HG03442 (cell line): ENCODE results near the gene CD248.

Experiments used
- ATAC-seq: cut with Tn5 transposase; IDR thresholded peaks from one replicate; pipeline ENCODE4 v1.9.1; 2021; ENCODE audit warnings: mild to moderate bottlenecking, moderate library complexity; ENCODE audit not compliant: unreplicated experiment

The CD248 gene

GRCh38 chr11:66340596-66341501 lies 24.0 kb upstream of the CD248 start:
- no peak for ATAC-seq

GRCh38 chr11:66339686-66340483 lies 23.0 kb upstream of the CD248 start:
- ATAC-seq: no peak

DNA sequence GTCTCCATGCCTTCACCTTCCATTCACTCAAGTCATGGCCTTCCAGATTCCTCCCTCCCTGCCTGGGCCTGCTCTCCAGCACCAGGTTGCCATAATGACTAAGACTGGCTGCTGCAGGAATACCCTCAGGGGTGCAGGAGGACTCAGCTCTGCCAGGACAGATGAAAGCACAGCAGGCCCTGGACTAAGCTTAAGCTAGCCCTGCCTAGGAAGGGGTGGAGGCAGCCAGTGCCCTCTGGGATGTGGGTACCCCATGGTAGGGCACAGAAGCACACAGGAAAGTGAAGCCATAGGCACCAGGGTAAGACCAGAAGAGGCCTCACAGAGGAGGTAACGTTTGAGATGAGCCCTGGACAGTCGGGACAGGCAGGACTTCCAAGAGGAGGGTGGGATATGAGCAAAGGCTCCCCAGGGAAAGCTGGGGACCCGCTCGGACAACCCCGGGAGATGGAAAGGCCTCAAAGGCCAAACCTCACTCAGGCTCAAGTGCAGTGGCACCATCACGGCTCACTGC lies 22.4 kb upstream of the CD248 start:
- no peak for ATAC-seq

GRCh38 chr11:66338276-66339161 lies 21.7 kb upstream of the CD248 start:
- ATAC-seq: no peak

- ATAC-seq: no peak
These were observed 20.5 kb upstream of the CD248 start for GRCh38 chr11:66337103-66337899.

DNA sequence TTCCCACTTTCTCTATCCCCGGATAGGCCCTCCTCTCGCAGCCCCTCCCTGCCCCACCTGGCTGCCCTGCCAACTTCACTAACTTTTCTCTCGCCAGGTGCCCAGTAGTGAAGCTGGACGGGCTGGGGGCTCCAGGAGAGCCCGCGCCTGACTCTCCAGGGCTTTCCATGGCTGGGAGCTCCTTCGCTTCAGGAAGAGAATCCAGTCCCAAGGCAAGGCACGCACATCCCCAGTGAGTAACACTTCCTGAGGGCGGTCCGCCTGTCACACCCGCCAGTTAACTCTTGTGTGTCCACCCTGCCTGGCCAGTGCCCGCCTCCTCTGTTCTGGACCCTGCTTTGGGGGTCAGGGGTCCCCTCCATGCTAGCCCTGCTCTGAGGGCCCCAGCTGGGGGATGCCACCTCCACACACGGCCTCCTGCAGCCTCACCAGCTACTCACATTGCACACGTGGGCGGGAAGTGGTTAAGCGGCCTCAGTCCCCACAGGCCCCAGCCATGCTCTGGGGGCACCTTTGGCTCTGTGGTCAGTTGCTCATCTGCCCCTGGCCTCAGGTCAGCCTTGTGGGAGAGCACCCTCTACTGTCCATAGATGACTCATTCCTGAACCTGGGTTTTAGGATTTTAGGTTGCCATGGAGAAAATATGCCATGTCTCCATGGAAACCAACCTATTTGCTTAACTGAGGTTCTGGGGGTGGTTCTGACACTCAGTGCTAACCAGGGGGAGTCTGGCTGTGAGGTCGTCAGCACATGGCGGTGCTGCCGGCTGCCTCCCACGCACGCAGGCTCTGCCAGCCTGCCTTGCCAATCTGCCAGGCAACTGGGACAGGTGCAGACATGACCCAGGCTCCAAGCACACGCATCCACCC lies 19.6 kb upstream of the CD248 start, which contains the start of gene RIN1:
Gene RIN1, minus strand, starts transcription at position 201 of the 869 bp plus-strand sequence. Its CDS starts 32 bp downstream, at position 169.
- ATAC-seq: peak; percentile 76

DNA sequence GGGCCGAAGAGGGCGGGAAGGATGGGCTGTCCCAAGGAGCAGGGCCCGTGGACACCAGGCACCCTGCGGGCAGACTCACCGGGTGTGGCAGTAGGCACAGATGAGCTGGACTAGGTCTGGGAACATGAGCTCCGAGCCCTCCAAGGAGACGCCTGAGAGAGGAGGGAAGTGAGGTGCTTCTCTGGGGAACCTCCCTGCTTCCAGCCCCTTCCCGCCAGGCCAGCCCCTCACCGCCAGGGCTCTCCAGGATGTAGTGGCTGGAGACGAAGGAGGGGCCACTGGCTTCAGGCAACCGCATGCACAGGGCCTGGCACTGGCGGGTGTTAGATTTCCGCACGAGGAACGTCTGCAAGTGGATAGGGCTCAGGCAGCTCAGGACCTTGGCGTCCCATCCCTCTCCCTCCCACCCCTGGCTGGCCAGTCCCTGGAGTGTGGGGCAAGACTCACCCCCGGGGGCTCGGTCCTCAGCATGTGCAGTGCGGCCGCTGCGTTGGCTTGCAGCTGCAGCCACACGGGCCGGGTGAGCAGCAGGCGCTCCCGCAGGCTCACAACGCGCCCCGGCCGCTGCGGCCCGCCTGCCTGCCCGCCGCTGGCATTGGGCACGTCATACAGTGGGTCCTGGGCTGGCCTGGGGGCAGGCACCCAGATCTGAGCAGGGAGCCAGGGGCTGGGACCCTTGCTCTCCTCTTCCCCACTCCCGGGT lies 18.8 kb upstream of the CD248 start:
- ATAC-seq: no peak

GRCh38 chr11:66334605-66335442 lies 18.0 kb upstream of the CD248 start:
- no peak for ATAC-seq

DNA sequence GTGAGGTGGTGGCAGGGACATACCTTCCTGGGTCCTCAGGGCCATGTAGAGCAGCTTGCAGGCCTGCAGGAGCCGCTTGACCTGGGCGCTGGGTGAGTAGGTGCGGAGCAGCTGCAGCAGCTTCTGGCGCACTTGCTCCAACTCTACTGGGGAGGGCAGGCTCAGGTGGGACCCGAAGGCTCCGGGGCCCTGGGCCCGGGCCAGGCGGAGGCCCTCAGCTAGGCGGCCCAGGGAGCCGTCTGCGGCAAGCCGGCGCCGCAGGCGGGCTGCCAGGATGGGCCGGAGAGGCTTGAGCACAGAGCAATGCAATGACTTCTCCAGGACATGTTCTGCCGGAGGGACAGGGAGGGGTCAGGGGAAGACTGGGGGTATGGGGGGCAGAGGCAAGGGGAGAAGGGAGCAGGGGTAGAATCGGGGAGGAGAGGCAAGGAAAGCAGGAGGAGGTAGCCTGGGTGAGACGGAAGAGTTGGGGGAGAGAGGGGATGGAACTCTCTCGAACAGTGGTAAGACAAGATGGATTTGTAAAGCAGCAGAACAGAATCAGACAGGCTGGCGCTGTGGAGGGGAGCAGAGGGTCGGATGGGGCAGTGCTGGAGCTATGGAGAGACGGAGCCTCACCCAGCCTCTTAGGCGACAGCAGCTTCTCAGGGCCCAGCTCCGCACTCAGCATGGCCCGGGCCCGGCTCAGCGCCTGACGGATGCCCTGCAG lies 17.2 kb upstream of the CD248 start:
- no peak for ATAC-seq

DNA sequence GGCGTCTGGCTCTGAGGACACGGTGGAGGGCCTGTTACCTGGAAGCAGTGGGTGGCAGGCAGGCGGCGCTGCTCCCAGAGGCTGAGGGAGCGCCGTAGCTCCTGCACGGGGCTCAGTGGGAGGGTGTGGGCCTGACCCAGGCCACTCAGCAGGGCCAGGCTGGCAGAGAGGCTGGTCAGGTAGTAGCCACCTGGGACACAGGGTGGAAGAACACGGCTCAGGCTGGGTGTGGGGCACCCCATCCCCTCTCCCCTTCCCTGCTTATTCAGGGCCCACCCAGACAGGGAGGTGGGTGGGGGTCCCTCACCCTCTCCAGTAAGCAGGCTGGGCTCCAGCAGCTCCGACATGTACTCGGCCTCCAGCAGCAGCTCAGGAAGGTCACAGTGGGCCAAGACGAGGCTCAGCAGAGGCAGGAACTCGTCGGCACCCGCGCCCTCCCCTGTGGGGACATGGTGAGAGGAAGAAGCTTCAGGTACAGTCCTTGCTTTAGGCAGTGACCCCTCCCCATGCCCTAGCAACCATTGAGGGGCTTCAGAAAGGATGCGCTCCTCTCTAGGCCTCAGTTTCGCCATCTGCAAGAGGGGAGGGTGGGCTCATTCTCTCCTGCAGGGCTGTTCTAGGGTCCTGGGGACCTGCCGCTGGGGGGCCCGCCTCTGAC lies 16.5 kb upstream of the CD248 start:
- no peak for ATAC-seq

DNA sequence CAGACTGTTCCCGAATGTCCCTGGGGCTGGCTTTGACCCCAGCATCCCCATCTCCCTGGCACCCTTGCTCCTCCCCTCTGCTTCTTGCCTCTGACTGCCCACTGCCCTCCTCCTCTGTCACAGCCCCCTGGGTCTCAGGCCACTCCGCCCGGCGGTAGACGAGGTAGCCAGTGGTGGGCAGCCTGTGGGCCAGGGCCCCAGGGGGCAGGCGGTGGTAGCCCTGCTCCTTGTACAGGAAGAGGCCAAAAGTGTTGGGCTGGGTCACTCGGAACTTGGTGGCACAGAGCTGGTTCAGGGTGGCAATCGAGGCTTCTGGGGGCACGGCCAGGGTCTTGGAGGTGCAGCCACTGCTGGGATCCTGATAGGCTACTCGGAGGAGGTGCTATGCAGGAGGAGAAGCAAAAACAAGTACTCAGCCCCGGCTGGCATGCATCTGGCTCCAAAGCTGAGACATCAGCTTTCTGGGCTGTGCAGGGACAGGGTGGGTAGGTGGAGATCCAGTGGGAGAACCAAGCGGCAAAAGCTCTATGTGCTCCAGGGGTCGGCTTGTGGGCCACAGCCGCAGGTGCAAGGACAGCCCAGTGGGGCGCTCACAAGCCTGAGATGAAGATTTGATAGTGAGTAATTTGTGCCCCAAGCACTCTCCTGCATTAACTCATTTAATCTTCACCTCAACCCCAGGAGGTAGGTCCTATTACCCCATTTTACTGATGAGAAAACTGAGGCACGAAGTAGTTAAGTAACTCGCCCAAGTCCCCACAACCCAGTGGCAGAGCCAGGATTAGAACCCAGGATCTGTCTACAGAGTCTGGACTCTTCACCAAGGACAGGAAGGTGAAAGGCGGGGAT lies 15.8 kb upstream of the CD248 start:
- ATAC-seq: no peak

DNA sequence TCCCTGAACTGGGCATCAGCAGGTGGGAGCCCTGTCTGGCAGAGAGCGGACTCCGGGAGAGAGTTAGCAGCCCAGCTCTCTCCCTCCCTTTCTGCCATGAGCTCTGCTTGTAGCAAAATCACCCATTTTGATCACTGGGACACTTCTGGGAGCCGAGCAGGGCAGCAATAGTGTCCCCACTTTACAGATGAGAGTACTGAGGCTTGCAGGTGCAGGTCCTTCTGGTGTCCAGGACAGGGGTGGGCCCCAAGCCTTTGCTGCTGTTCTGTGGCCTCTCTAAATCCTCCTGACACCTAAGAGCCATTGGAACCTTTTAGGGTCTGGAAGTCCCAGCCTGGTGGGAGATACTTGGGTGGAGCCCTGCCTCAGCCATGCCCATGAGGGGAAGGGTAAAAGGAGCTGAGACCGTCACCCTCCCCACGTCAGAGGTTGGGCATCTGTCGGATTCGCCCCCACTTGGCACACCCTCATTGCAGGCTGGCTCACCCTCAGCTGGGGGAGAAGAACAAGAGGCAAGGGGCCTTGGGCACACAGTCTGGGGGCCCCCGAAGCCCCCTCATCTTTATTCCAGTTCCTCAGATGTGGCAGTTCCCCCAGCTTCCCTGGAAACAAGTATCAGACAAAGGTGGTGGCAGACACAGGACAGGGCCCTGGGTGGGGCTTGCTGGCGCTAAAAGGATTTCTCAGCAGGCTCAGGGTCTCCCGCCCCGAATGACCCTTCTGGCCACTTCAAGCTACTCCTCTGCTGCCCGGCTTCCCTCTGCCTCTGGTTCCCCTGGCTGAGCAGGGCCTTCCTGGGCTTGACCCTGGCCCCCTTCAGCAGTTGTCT lies 14.9 kb upstream of the CD248 start:
- no peak for ATAC-seq

GRCh38 chr11:66330931-66331330 lies 14.1 kb upstream of the CD248 start:
- no peak for ATAC-seq

DNA sequence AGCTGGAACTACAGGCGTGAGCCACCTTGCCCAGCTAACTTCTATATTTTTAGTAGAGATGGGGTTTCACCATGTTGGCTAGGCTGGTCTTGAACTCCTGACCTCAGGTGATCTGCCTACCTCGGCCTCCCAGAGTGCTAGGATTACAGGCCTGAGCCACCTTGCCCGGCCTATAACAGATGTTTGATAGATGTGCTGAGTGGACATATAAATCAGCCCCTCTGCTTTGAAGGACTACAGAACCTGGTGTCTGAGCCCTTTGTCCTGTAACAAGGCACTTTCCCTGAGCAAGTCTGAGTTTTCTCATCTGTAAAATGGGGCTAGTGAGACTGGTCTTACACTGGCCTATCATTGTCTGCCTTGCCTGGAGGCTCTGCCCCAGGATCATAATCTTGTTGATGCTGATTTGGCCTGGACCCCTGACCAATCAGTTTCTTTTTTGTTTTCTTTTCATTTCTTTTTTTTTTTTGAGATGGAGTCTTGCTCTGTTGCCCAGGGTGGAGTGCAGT lies 12.4 kb upstream of the CD248 start:
- ATAC-seq: no peak
